ENCODE data around the gene EPB41L3.

- TF ChIP-seq POLR2A (IDR thresholded peaks at IDR 0.05), result no peak
- TF ChIP-seq CTCF (IDR thresholded peaks at IDR 0.05), result no peak
Observed at GRCh38 chr18:5416112-5416511, 127.7 kb downstream of the EPB41L3 start.
